Measurements from ENCODE around the gene DYNLRB1. TPM values are rescaled to one million over a fixed set of nuclear protein-coding genes. Genes with fewer than 3 reads are reported as not detected.

DYNLRB1 gene
- total and polyA plus RNA-seq, 4 donors: 15.8 to 66.9 (median 44.8) TPM

- H3K27me3 ChIP-seq (ENCODE audit: control insufficient read depth in 4 of 4, insufficient read depth in 4 of 4, low read length in 3 of 4): no peaks in the 10 kb centered on the region
- no peaks in the 10 kb centered on the region for H3K36me3 ChIP-seq (ENCODE audit: control insufficient read depth in 4 of 4, insufficient read depth in 3 of 4, low read depth in 1 of 4, low read length in 3 of 4)
- H3K27ac ChIP-seq (ENCODE audit: low read depth in 1 of 2, low read length in 2 of 2): no peak overlapping the region
- no peak for DNase-seq (ENCODE audit: low spot score)
- H3K4me1 ChIP-seq (ENCODE audit: control insufficient read depth in 4 of 4, insufficient read depth in 4 of 4, low read length in 3 of 4): peaks cover 0 to 10% (median 2%) of the 10 kb centered on the region in 4 donors
- H3K9me3 ChIP-seq (ENCODE audit: control insufficient read depth in 4 of 4, low read length in 3 of 4): no peaks in the 10 kb centered on the region
- 95% methylated on average over 6 of the region's 6 CpGs for WGBS
- no peak overlapping the region for H3K9ac ChIP-seq (ENCODE audit: low read depth in 1 of 2, low read length in 2 of 2)
- TF ChIP-seq HNF4G (IDR thresholded peaks at IDR 0.05) (no peak), REST (IDR thresholded peaks at IDR 0.05) (no peak), EGR1 (IDR thresholded peaks at IDR 0.05; ENCODE audit: low read depth in 2 of 2) (no peak), ZBTB33 (IDR thresholded peaks at IDR 0.05) (no peak), ATF3 (IDR thresholded peaks at IDR 0.05) (no peak), HNF4A (conservative IDR thresholded peaks at IDR 0.05) (no peak), YY1 (IDR thresholded peaks at IDR 0.05) (no peak), SP1 (IDR thresholded peaks at IDR 0.05) (no peak), FOXA2 (IDR thresholded peaks at IDR 0.05) (no peak), NR2F2 (IDR thresholded peaks at IDR 0.05) (no peak), JUND (IDR thresholded peaks at IDR 0.05) (no peak), RXRA (IDR thresholded peaks at IDR 0.05) (no peak), RAD21 (IDR thresholded peaks at IDR 0.05) (no peak), FOXA1 (IDR thresholded peaks at IDR 0.05) (no peak), TAF1 (conservative IDR thresholded peaks at IDR 0.05) (no peak)
- TF ChIP-seq, protein P1, sequence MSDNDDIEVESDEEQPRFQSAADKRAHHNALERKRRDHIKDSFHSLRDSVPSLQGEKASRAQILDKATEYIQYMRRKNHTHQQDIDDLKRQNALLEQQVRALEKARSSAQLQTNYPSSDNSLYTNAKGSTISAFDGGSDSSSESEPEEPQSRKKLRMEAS (IDR thresholded peaks at IDR 0.05): no peak
- TF ChIP-seq, protein P2, sequence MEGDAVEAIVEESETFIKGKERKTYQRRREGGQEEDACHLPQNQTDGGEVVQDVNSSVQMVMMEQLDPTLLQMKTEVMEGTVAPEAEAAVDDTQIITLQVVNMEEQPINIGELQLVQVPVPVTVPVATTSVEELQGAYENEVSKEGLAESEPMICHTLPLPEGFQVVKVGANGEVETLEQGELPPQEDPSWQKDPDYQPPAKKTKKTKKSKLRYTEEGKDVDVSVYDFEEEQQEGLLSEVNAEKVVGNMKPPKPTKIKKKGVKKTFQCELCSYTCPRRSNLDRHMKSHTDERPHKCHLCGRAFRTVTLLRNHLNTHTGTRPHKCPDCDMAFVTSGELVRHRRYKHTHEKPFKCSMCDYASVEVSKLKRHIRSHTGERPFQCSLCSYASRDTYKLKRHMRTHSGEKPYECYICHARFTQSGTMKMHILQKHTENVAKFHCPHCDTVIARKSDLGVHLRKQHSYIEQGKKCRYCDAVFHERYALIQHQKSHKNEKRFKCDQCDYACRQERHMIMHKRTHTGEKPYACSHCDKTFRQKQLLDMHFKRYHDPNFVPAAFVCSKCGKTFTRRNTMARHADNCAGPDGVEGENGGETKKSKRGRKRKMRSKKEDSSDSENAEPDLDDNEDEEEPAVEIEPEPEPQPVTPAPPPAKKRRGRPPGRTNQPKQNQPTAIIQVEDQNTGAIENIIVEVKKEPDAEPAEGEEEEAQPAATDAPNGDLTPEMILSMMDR (IDR thresholded peaks at IDR 0.05; ENCODE audit: low read depth, low read length, missing input control): no peak
- no peak overlapping the region for H3K4me3 ChIP-seq (ENCODE audit: low read depth in 1 of 3, low read length in 3 of 3)
These were observed 36.3 kb downstream of the DYNLRB1 start for GRCh38 chr20:34552569-34552968.
